ENCODE data around the gene LATS2.

LATS2 gene

DNA sequence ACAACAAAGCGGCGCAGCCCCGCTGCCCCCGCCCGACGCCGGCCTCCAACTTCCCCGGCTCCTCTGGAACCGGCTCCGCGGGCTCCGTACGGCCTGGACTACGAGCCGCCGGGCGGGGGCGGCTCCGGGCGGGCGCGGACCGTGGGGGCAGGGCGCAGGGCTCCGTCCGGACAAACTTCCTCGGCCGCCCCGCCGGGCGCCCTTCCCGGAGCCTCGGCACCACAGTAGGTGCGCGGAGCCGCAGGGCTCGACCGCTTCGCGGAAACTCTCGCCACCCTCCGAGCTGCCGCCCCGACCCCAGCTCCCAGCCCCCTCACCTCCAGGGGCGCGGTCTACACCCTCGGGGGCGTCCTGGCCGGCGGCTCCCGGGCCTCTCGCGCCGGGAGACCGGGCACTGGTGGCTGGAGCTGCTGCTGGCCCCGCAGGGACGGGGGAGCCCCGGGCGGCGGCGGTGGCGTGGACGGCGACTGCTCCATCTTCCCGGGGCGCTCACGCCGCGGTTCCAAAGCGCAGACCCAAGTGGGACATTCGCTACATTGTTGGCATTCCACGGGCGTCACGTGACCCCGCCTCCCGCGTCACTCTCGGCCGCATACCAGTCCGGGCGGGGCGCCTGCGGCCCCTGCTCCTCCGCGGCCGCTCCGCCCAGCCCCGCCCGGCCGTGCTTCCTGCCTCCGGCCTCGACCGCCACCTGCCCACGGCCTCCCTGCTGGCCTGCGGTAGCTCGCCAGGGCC, at the start of gene LATS2:
TSS of gene LATS2 (minus strand) at position 558 of the 735 bp plus-strand sequence. CDS start 15,560 bp downstream, outside the sequence.
- H3K9me3 ChIP-seq (ENCODE audit: insufficient read depth, low read depth, low read length), result no peaks in the 10 kb centered on the region

DNA sequence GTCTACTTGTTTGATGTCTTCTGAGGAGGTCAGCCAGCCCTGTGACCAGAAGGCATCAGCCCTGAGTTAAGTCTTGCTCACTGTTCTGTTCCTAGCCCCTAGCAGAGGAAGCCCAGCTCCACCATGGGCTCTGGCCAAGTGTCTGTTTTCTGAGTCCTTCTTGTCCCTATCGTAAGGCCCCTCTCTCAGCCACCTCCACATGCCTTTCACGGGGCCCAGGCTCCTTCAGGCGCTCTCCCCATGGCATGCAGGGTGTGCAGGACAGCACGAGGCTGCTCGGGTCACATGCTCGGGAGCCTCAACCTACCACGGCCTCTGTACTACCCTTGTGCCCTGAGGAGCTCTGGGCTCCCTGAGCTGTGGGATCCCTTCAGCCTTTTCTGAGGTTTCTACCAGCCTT, 47.8 kb upstream of the LATS2 start:
- no peaks in the 10 kb centered on the region for H3K36me3 ChIP-seq (ENCODE audit: insufficient read depth, low read depth, low read length)
- H3K27ac ChIP-seq (ENCODE audit: low read length), result no peak overlapping the region
- no peak overlapping the region for H3K9ac ChIP-seq (ENCODE audit: low read depth, low read length)
- H3K4me1 ChIP-seq (ENCODE audit: insufficient read depth, low read length), result no peaks in the 10 kb centered on the region
- no peak overlapping the region for H3K4me3 ChIP-seq (ENCODE audit: low read length)
- H3K27me3 ChIP-seq (ENCODE audit: insufficient read depth, low read length), result no peaks in the 10 kb centered on the region
- H3K9me3 ChIP-seq (ENCODE audit: insufficient read depth, low read depth, low read length), result no peaks in the 10 kb centered on the region

More for the DNA sequence above, at the start of gene LATS2:
- H3K4me1 ChIP-seq (ENCODE audit: insufficient read depth, low read length), result peaks cover 22% of the 10 kb centered on the region; the same call in 1 of the 2 replicates
- peak within 1 kb of the TSS; percentile 90 for H3K9ac ChIP-seq (ENCODE audit: low read depth, low read length)
- H3K36me3 ChIP-seq (ENCODE audit: insufficient read depth, low read depth, low read length), result 0 out of 2 replicates have a peak, but pooled peaks cover 2% of the 10 kb centered on the region
- H3K27me3 ChIP-seq (ENCODE audit: insufficient read depth, low read length), result no peaks in the 10 kb centered on the region
- H3K27ac ChIP-seq (ENCODE audit: low read length), result peak within 1 kb of the TSS; percentile 77
- H3K4me3 ChIP-seq (ENCODE audit: low read length), result peak within 1 kb of the TSS; percentile 83

DNA sequence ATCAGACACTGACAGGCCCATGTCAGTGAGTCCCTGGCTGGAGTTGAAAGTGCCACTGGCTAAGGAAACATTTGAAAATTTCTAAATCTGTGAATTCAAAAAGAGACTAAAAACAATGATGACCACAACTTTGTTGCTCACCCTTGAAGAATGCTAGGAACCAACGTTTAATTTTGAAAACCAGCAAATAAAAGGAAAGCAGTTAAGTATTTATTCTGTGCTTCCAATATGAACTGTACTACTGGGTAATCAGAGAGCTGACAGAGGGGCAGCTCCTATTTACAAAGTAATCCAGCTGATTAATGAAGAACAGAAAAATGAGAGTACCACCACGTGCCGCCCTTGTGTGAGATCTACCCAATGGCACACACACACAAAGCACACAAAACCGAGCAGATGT, 44.7 kb upstream of the LATS2 start:
- Histone ChIP-seq H3K27ac (ENCODE audit: low read length) (no peak overlapping the region), H3K9ac (ENCODE audit: low read depth, low read length) (no peak overlapping the region)

DNA sequence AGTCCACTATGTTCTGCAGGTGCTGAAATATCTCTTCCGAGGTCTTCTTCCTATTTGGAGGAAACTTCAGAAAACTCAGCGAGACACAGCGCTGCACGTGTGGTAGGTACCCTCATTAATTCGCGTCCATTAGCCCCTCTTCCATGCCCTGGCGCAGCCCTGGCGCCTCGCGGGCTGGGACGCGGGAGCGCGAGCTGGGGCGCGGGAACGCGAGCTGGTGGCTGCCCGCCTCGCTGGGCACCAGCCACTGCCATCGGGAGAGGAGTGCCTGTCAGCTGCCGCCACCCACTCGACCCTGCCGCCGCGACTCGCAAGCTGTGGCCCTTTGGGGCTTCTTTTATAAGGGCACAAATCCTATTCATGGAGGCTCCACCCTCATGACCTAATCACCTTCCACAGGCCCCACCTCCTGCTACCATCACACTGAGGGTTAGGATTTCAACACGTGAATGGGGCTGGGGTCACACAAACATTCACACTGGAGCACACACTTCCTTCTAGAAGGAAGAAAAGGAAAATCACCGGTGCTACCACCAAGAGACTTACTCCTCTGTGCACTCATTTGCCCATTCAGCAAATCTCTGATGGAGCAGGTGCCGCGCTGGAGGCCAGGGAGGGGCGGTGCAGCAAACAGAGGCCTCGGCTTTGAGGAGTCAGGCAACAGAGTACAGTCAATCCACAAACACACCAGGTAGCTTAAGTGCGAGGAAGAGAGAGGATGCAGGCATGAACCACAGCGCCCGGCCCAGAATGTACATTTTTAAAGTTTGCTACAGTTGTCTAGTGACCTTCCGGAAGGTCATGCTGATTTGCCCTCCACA, 43.0 kb upstream of the LATS2 start:
- Histone ChIP-seq H3K9me3 (ENCODE audit: insufficient read depth, low read depth, low read length) (no peaks in the 10 kb centered on the region), H3K9ac (ENCODE audit: low read depth, low read length) (no peak overlapping the region), H3K27me3 (ENCODE audit: insufficient read depth, low read length) (no peaks in the 10 kb centered on the region), H3K36me3 (ENCODE audit: insufficient read depth, low read depth, low read length) (no peaks in the 10 kb centered on the region), H3K27ac (ENCODE audit: low read length) (no peak overlapping the region), H3K4me3 (ENCODE audit: low read length) (no peak overlapping the region), H3K4me1 (ENCODE audit: insufficient read depth, low read length) (no peaks in the 10 kb centered on the region)

More for the DNA sequence above, 44.7 kb upstream of the LATS2 start:
- H3K27me3 ChIP-seq (ENCODE audit: insufficient read depth, low read length), result no peaks in the 10 kb centered on the region
- no peaks in the 10 kb centered on the region for H3K4me1 ChIP-seq (ENCODE audit: insufficient read depth, low read length)
- no peak overlapping the region for H3K4me3 ChIP-seq (ENCODE audit: low read length)
- no peaks in the 10 kb centered on the region for H3K36me3 ChIP-seq (ENCODE audit: insufficient read depth, low read depth, low read length)
- H3K9me3 ChIP-seq (ENCODE audit: insufficient read depth, low read depth, low read length), result no peaks in the 10 kb centered on the region

DNA sequence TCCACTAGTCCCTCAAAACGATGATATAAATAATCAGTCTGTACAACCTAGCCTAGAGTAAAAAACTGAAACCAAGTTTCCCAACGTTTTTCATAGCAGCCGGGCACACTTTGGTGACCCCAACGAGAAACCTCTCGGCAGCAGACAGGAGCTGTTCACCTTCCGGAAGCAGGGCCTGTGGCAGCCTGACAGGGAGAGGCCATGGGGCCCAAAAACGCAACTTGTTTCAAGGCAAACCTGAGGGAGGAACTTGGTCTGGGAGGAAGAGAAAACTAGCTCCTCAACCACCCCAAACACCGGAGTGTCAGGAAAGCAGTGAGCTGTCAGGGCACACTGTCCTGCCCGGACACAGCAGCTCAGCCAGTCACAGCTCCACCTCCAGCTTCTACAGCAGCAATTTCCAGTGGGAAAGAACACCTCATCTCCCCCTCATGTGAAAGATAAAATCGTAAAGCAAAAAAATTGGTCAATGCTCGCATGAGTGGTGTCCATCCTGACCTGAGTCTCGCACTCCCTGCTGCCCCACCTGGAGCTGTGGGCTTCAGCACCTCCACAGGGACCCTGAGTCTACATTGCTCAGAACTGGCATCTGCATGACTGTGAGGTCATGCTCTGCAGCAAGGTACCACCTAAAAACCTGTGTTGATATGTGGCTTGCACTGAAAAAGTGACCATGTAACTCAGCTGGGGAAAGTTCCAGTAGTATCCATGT, 40.6 kb upstream of the LATS2 start:
- H3K36me3 ChIP-seq (ENCODE audit: insufficient read depth, low read depth, low read length), result no peaks in the 10 kb centered on the region
- H3K4me1 ChIP-seq (ENCODE audit: insufficient read depth, low read length), result no peaks in the 10 kb centered on the region
- no peak overlapping the region for H3K27ac ChIP-seq (ENCODE audit: low read length)
- H3K9ac ChIP-seq (ENCODE audit: low read depth, low read length), result no peak overlapping the region
- no peak overlapping the region for H3K4me3 ChIP-seq (ENCODE audit: low read length)
- no peaks in the 10 kb centered on the region for H3K9me3 ChIP-seq (ENCODE audit: insufficient read depth, low read depth, low read length)
- H3K27me3 ChIP-seq (ENCODE audit: insufficient read depth, low read length), result no peaks in the 10 kb centered on the region

DNA sequence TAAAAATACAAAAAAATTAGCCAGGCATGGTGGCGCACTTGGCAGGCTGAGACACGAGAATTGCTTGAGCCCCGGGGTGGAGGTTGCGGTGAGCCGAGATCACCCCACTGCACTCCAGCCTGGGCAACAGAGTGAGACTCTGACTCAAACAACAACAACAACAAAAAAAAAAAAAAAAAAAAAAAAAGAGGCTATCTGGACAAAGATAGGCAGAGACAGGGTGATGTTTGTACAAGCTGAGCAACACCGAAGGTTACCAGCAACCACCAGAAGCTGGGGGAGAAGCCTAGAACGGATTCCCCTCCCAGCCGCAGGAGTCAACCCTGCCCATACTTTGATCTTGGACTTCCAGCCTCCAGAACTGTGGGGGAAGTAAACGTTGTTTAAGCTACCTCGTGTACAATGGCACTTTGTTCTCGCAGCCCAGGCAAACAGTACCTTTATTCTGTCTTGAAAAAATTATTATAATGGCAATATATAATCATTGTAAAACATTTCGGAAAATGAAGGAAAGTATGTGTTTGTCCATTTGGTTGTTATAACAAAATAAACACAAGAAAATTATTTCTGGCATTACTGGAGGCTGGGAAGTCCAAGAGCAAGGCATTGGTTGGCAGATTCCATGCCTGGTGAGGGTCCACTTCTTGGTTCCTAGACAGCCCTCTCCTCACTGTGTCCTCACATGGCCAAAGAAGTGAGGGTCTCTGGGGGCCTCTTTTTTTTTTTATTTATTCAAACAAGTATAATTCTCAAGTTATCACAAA, 39.8 kb upstream of the LATS2 start:
- Histone ChIP-seq H3K9ac (ENCODE audit: low read depth, low read length) (no peak overlapping the region), H3K9me3 (ENCODE audit: insufficient read depth, low read depth, low read length) (no peaks in the 10 kb centered on the region), H3K27ac (ENCODE audit: low read length) (no peak overlapping the region), H3K36me3 (ENCODE audit: insufficient read depth, low read depth, low read length) (no peaks in the 10 kb centered on the region), H3K4me3 (ENCODE audit: low read length) (no peak overlapping the region), H3K4me1 (ENCODE audit: insufficient read depth, low read length) (no peaks in the 10 kb centered on the region), H3K27me3 (ENCODE audit: insufficient read depth, low read length) (no peaks in the 10 kb centered on the region)

DNA sequence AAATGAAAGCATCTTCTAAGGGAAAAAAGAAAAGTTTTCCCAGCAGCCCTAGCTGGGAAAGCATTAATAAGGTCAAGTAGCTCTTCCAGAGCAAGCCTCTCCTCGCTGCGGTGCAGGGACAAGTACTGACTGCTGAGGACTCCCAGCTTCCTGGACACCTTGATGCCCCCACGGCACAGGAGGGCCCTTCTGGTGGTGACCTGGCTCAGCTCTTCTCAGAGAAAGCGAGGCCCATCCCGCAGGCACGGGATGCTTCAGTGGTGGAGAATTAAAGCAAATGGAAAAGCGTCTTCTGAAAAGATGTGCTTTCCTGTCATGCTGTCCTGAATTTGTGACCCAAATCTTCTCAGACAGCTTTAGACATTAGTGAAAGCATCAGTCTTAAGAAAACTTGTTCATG, 38.8 kb upstream of the LATS2 start:
- no peak overlapping the region for H3K27ac ChIP-seq (ENCODE audit: low read length)
- H3K4me3 ChIP-seq (ENCODE audit: low read length), result no peak overlapping the region
- no peak overlapping the region for H3K9ac ChIP-seq (ENCODE audit: low read depth, low read length)
- H3K27me3 ChIP-seq (ENCODE audit: insufficient read depth, low read length), result no peaks in the 10 kb centered on the region
- H3K4me1 ChIP-seq (ENCODE audit: insufficient read depth, low read length), result no peaks in the 10 kb centered on the region
- H3K9me3 ChIP-seq (ENCODE audit: insufficient read depth, low read depth, low read length), result no peaks in the 10 kb centered on the region
- no peaks in the 10 kb centered on the region for H3K36me3 ChIP-seq (ENCODE audit: insufficient read depth, low read depth, low read length)

DNA sequence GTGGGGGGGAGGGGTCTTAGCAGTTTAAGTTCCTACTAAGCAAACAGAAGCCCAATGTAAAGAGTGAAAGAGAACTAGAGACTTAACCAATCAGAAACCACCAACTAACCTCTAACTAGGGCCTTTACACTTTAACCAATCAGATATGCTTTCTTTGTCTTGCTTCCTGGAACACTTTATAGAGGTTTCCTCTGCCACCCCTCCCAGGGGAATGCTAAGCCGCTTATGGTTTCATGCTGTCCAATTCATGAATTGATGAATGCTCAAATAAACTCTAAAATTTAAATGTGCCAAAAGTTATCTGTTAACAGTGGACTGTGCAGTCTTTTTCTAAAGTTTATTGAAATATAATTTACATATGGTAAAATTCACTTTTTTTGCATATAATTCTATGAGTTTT, 33.9 kb upstream of the LATS2 start:
- no peaks in the 10 kb centered on the region for H3K9me3 ChIP-seq (ENCODE audit: insufficient read depth, low read depth, low read length)
- H3K4me3 ChIP-seq (ENCODE audit: low read length), result no peak overlapping the region
- no peaks in the 10 kb centered on the region for H3K4me1 ChIP-seq (ENCODE audit: insufficient read depth, low read length)
- H3K36me3 ChIP-seq (ENCODE audit: insufficient read depth, low read depth, low read length), result no peaks in the 10 kb centered on the region
- no peaks in the 10 kb centered on the region for H3K27me3 ChIP-seq (ENCODE audit: insufficient read depth, low read length)
- no peak overlapping the region for H3K9ac ChIP-seq (ENCODE audit: low read depth, low read length)
- H3K27ac ChIP-seq (ENCODE audit: low read length), result no peak overlapping the region

DNA sequence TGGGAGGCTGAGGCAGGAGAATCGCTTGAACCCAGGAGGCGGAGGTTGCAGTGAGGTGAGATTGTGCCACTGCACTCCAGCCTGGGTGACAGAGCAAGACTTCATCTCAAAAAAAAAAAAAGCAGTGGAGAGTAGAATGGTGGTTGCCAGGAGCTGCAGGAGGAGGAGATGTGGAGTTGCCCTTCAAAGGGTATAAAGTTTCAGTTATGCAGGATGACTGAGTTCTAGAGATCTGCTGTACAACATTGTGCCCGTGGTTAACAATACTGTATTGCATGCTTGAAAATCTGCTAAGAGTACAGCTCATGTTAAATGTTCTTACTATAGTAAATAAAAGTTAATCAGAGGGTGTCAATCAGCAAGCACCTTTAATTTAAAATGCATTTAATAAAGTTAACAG, 28.4 kb upstream of the LATS2 start:
- Histone ChIP-seq H3K36me3 (ENCODE audit: insufficient read depth, low read depth, low read length) (no peaks in the 10 kb centered on the region), H3K27ac (ENCODE audit: low read length) (no peak overlapping the region), H3K9me3 (ENCODE audit: insufficient read depth, low read depth, low read length) (no peaks in the 10 kb centered on the region), H3K9ac (ENCODE audit: low read depth, low read length) (no peak overlapping the region), H3K27me3 (ENCODE audit: insufficient read depth, low read length) (no peaks in the 10 kb centered on the region), H3K4me3 (ENCODE audit: low read length) (no peak overlapping the region), H3K4me1 (ENCODE audit: insufficient read depth, low read length) (no peaks in the 10 kb centered on the region)

DNA sequence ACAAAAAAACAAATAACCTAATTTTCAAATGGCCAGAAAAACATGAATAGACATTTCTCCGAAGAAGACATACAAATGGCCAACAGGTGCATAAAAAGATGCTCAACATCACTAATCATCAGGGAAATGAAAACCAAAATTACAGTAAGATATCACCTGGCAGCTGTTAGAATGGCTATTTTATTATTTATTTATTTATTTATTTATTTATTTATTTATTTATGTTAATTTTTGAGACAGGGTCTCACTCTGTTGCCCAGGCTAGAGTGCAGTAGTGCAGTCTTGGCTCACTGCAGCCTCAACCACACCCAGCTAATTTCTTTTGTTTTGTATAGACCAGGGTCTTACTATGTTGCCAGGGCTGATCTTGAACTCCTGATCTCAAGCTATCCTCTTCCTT, 27.1 kb upstream of the LATS2 start:
- Histone ChIP-seq H3K36me3 (ENCODE audit: insufficient read depth, low read depth, low read length) (no peaks in the 10 kb centered on the region), H3K9me3 (ENCODE audit: insufficient read depth, low read depth, low read length) (no peaks in the 10 kb centered on the region), H3K27me3 (ENCODE audit: insufficient read depth, low read length) (no peaks in the 10 kb centered on the region), H3K4me3 (ENCODE audit: low read length) (no peak overlapping the region), H3K27ac (ENCODE audit: low read length) (no peak overlapping the region), H3K4me1 (ENCODE audit: insufficient read depth, low read length) (no peaks in the 10 kb centered on the region), H3K9ac (ENCODE audit: low read depth, low read length) (no peak overlapping the region)

DNA sequence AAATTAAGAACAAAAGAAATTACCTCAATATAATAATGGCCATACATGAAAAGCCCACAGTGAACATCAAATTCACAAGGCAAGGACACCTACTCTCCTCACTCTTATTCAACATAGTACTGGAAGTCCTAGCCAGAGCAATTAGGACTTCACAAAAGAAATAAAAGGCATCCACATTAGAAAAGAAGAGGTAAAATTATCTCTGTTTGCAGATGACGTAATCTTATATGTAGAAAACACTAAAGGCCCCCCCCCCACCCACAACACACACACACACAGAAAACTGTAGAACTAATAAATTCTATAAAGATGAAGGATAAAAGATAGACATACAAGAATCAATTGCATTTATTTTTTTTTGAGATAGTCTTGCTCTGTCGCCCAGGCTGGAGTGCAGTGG, 25.5 kb upstream of the LATS2 start:
- Histone ChIP-seq H3K9ac (ENCODE audit: low read depth, low read length) (no peak overlapping the region), H3K27me3 (ENCODE audit: insufficient read depth, low read length) (no peaks in the 10 kb centered on the region), H3K27ac (ENCODE audit: low read length) (no peak overlapping the region), H3K36me3 (ENCODE audit: insufficient read depth, low read depth, low read length) (no peaks in the 10 kb centered on the region), H3K4me1 (ENCODE audit: insufficient read depth, low read length) (no peaks in the 10 kb centered on the region), H3K4me3 (ENCODE audit: low read length) (no peak overlapping the region), H3K9me3 (ENCODE audit: insufficient read depth, low read depth, low read length) (no peaks in the 10 kb centered on the region)
